Lung microvascular endothelial cell (primary cell): ENCODE measurements around the gene MYO1A. TPM values are rescaled to one million over a fixed set of nuclear protein-coding genes. Genes with fewer than 3 reads are reported as not detected.

Experiments used
- total RNA-seq: library from RNA; depleted of rRNA; stranded (reverse); fragments of >200 nt; gene quantifications from 2 replicates; pipeline ENCODE4 v1.2.1, GENCODE V29; 2014

MYO1A gene
- total RNA-seq, 1 donor from 2014 or later = not detected

Other genes with a start within 250 kb of the MYO1A start
- not detected in 2 replicates for gene SDR9C7, start 115.7 kb downstream of the MYO1A start, total RNA-seq
- under 0.01 TPM in 2 replicates for gene RDH16, start 92.5 kb downstream of the MYO1A start, total RNA-seq
- 5.4 and 8.9 TPM in 2 replicates for gene ZBTB39, start 43.6 kb downstream of the MYO1A start, total RNA-seq
- gene TAC3, start 33.6 kb downstream of the MYO1A start, total RNA-seq = not detected in 2 replicates
- gene NEMP1, start 28.7 kb upstream of the MYO1A start, total RNA-seq = 2.8 and 3.6 TPM in 2 replicates
- 4.4 and 9.3 TPM in 2 replicates for gene NAB2, start 39.0 kb upstream of the MYO1A start, total RNA-seq
- 6.7 and 10.5 TPM in 2 replicates for gene STAT6, start 61.2 kb upstream of the MYO1A start, total RNA-seq
- 0.60 and 1.3 TPM in 2 replicates for gene LRP1, start 78.4 kb upstream of the MYO1A start, total RNA-seq
- not detected in 2 replicates for gene LRP1-AS, start 97.5 kb upstream of the MYO1A start, total RNA-seq
- under 0.01 TPM in 1 of 2 replicates, not detected in the other for gene NXPH4, start 166.7 kb upstream of the MYO1A start, total RNA-seq
- gene SHMT2, start 179.6 kb upstream of the MYO1A start, total RNA-seq = 120 and 142 TPM in 2 replicates
- 0.22 and 0.40 TPM in 2 replicates for gene STAC3, start 201.1 kb upstream of the MYO1A start, total RNA-seq